ENCODE results near the gene CHRM2. TPM values are rescaled to one million over a fixed set of nuclear protein-coding genes. Genes with fewer than 3 reads are reported as not detected.

Gene CHRM2
- total and polyA plus RNA-seq, 2 donors: under 0.01 to 0.33 TPM

DNA sequence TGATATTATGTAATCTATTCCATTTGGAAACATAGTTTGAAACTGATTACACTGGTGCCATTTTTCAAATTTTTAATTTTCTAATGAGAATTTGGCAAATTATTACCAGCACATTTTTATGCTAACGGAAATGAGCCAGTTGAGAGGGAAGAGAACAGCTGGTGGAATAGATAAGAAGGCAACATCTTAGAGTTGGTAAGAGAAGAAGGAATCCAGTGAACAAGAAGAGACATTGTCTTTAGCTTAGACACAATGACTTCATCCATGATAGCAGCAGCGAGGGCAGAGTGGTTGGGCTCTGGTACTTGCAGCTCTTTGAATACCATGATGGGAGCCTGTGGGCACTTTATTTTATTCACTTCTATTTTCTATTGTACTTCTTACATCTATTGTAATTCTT, 89.6 kb downstream of the CHRM2 start:
- H3K36me3 ChIP-seq (ENCODE audit: control insufficient read depth in 2 of 2, insufficient read depth in 2 of 2, low read length in 1 of 2): no peaks in the 10 kb centered on the region
- WGBS: 90% methylated on average over 2 of the region's 2 CpGs
- H3K4me3 ChIP-seq (ENCODE audit: low read length in 2 of 2): no peak overlapping the region
- H3K27ac ChIP-seq (ENCODE audit: low read depth in 1 of 2, low read length in 1 of 2): no peak overlapping the region
- no peak for DNase-seq (ENCODE audit: low read depth in 6 of 9, low spot score in 9 of 9)
- H3K4me1 ChIP-seq (ENCODE audit: control insufficient read depth in 2 of 2, insufficient read depth in 2 of 2, low read length in 2 of 2): no peaks in the 10 kb centered on the region
- no peaks in the 10 kb centered on the region for H3K27me3 ChIP-seq (ENCODE audit: control insufficient read depth in 2 of 2, insufficient read depth in 1 of 2, low read length in 1 of 2)
- no peaks in the 10 kb centered on the region for H3K9me3 ChIP-seq (ENCODE audit: control insufficient read depth in 2 of 2, insufficient read depth in 1 of 2, low read length in 1 of 2)

- Histone ChIP-seq H3K36me3 (ENCODE audit: control insufficient read depth in 2 of 2, insufficient read depth in 2 of 2, low read length in 1 of 2) (no peaks in the 10 kb centered on the region), H3K4me3 (ENCODE audit: low read length in 2 of 2) (no peak overlapping the region), H3K27me3 (ENCODE audit: control insufficient read depth in 2 of 2, insufficient read depth in 1 of 2, low read length in 1 of 2) (no peaks in the 10 kb centered on the region), H3K27ac (ENCODE audit: low read depth in 1 of 2, low read length in 1 of 2) (no peak overlapping the region), H3K9me3 (ENCODE audit: control insufficient read depth in 2 of 2, insufficient read depth in 1 of 2, low read length in 1 of 2) (no peaks in the 10 kb centered on the region), H3K4me1 (ENCODE audit: control insufficient read depth in 2 of 2, insufficient read depth in 2 of 2, low read length in 2 of 2) (no peaks in the 10 kb centered on the region)
- WGBS: 86% methylated on average over 1 of the region's 1 CpG
- no peak for DNase-seq (ENCODE audit: low read depth in 6 of 9, low spot score in 9 of 9)
Measured at GRCh38 chr7:136964347-136964746, 95.9 kb downstream of the CHRM2 start.

- H3K36me3 ChIP-seq (ENCODE audit: control insufficient read depth in 2 of 2, insufficient read depth in 2 of 2, low read length in 1 of 2): no peaks in the 10 kb centered on the region
- no peak overlapping the region for H3K27ac ChIP-seq (ENCODE audit: low read depth in 1 of 2, low read length in 1 of 2)
- DNase-seq (ENCODE audit: low read depth in 6 of 9, low spot score in 9 of 9): no peak
- H3K27me3 ChIP-seq (ENCODE audit: control insufficient read depth in 2 of 2, insufficient read depth in 1 of 2, low read length in 1 of 2): no peaks in the 10 kb centered on the region
- no peaks in the 10 kb centered on the region for H3K4me1 ChIP-seq (ENCODE audit: control insufficient read depth in 2 of 2, insufficient read depth in 2 of 2, low read length in 2 of 2)
- no peak overlapping the region for H3K4me3 ChIP-seq (ENCODE audit: low read length in 2 of 2)
- 91% methylated on average over 1 of the region's 1 CpG for WGBS
- no peaks in the 10 kb centered on the region for H3K9me3 ChIP-seq (ENCODE audit: control insufficient read depth in 2 of 2, insufficient read depth in 1 of 2, low read length in 1 of 2)
Measured at GRCh38 chr7:136966825-136967224, 98.4 kb downstream of the CHRM2 start.

GRCh38 chr7:136969761-136970160, 101.3 kb downstream of the CHRM2 start:
- H3K27ac ChIP-seq (ENCODE audit: low read depth in 1 of 2, low read length in 1 of 2): no peak overlapping the region
- WGBS: 48% methylated on average over 2 of the region's 2 CpGs

DNA sequence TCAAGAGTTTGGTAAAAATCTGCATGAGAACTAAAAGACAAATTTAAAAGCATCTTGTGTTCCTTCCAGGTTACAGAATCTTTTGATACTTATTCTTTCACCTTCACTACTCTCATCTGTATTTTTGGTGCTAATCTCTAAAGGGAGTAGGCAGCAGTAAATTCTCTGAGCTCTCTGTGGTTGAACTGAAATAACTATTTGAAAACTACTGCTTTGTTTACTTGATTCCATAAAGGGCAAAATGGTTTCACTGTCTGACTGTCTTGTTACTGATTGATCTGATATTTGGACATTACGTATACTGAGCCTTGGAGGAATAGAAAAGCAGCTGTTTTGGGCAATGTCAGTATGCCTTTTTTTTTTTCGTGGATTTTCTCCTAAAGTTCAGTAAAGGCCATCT, 103.3 kb downstream of the CHRM2 start:
- no peak overlapping the region for H3K27ac ChIP-seq (ENCODE audit: low read depth in 1 of 2, low read length in 1 of 2)

More at GRCh38 chr7:136969761-136970160, 101.3 kb downstream of the CHRM2 start:
- DNase-seq (ENCODE audit: low read depth in 6 of 9, low spot score in 9 of 9): no peak
- Histone ChIP-seq H3K36me3 (ENCODE audit: control insufficient read depth in 2 of 2, insufficient read depth in 2 of 2, low read length in 1 of 2) (no peaks in the 10 kb centered on the region), H3K27me3 (ENCODE audit: control insufficient read depth in 2 of 2, insufficient read depth in 1 of 2, low read length in 1 of 2) (no peaks in the 10 kb centered on the region), H3K9me3 (ENCODE audit: control insufficient read depth in 2 of 2, insufficient read depth in 1 of 2, low read length in 1 of 2) (no peaks in the 10 kb centered on the region), H3K4me1 (ENCODE audit: control insufficient read depth in 2 of 2, insufficient read depth in 2 of 2, low read length in 2 of 2) (no peaks in the 10 kb centered on the region), H3K4me3 (ENCODE audit: low read length in 2 of 2) (no peak overlapping the region)

GRCh38 chr7:136976504-136977251, 108.2 kb downstream of the CHRM2 start:
- H3K4me3 ChIP-seq (ENCODE audit: low read length in 2 of 2): no peak overlapping the region
- no peak for DNase-seq (ENCODE audit: low read depth in 6 of 9, low spot score in 9 of 9)
- no peaks in the 10 kb centered on the region for H3K27me3 ChIP-seq (ENCODE audit: control insufficient read depth in 2 of 2, insufficient read depth in 1 of 2, low read length in 1 of 2)
- H3K9me3 ChIP-seq (ENCODE audit: control insufficient read depth in 2 of 2, insufficient read depth in 1 of 2, low read length in 1 of 2): no peaks in the 10 kb centered on the region
- H3K4me1 ChIP-seq (ENCODE audit: control insufficient read depth in 2 of 2, insufficient read depth in 2 of 2, low read length in 2 of 2): no peaks in the 10 kb centered on the region
- WGBS: 46% methylated on average over 2 of the region's 2 CpGs
- H3K36me3 ChIP-seq (ENCODE audit: control insufficient read depth in 2 of 2, insufficient read depth in 2 of 2, low read length in 1 of 2): no peaks in the 10 kb centered on the region
- no peak overlapping the region for H3K27ac ChIP-seq (ENCODE audit: low read depth in 1 of 2, low read length in 1 of 2)

More for the DNA sequence above, 103.3 kb downstream of the CHRM2 start:
- H3K27me3 ChIP-seq (ENCODE audit: control insufficient read depth in 2 of 2, insufficient read depth in 1 of 2, low read length in 1 of 2): no peaks in the 10 kb centered on the region
- H3K36me3 ChIP-seq (ENCODE audit: control insufficient read depth in 2 of 2, insufficient read depth in 2 of 2, low read length in 1 of 2): no peaks in the 10 kb centered on the region
- no peak for DNase-seq (ENCODE audit: low read depth in 6 of 9, low spot score in 9 of 9)
- H3K4me3 ChIP-seq (ENCODE audit: low read length in 2 of 2): no peak overlapping the region
- WGBS: 87% methylated on average over 2 of the region's 2 CpGs
- H3K4me1 ChIP-seq (ENCODE audit: control insufficient read depth in 2 of 2, insufficient read depth in 2 of 2, low read length in 2 of 2): no peaks in the 10 kb centered on the region
- H3K9me3 ChIP-seq (ENCODE audit: control insufficient read depth in 2 of 2, insufficient read depth in 1 of 2, low read length in 1 of 2): no peaks in the 10 kb centered on the region

DNA sequence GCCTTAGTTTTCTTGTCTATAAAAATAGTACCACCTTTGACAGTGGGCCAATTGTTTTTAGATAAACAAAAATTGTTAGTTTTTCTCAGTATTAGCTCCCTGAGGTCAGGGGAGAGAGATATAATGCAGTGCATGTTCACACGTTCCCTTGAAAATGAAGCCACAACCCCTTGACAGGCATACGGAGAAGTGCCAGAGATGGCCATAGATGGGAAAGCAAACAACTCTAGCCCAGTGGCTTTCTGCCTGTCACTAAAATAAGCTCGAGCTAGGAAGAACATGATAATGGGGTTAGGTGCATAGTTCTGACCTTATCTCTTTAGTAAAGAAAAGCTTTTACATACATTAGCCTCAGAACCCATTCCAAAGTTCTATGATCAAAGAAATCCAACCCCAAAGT, 124.9 kb downstream of the CHRM2 start:
- 82% methylated on average over 3 of the region's 3 CpGs for WGBS
- H3K36me3 ChIP-seq (ENCODE audit: control insufficient read depth in 2 of 2, insufficient read depth in 2 of 2, low read length in 1 of 2): no peaks in the 10 kb centered on the region
- H3K9me3 ChIP-seq (ENCODE audit: control insufficient read depth in 2 of 2, insufficient read depth in 1 of 2, low read length in 1 of 2): no peaks in the 10 kb centered on the region
- H3K27me3 ChIP-seq (ENCODE audit: control insufficient read depth in 2 of 2, insufficient read depth in 1 of 2, low read length in 1 of 2): no peaks in the 10 kb centered on the region
- no peaks in the 10 kb centered on the region for H3K4me1 ChIP-seq (ENCODE audit: control insufficient read depth in 2 of 2, insufficient read depth in 2 of 2, low read length in 2 of 2)
- no peak overlapping the region for H3K4me3 ChIP-seq (ENCODE audit: low read length in 2 of 2)
- DNase-seq (ENCODE audit: low read depth in 6 of 9, low spot score in 9 of 9): no peak
- no peak overlapping the region for H3K27ac ChIP-seq (ENCODE audit: low read depth in 1 of 2, low read length in 1 of 2)

GRCh38 chr7:136997735-136998134, 129.3 kb downstream of the CHRM2 start:
- Histone ChIP-seq H3K36me3 (ENCODE audit: control insufficient read depth in 2 of 2, insufficient read depth in 2 of 2, low read length in 1 of 2) (no peaks in the 10 kb centered on the region), H3K9me3 (ENCODE audit: control insufficient read depth in 2 of 2, insufficient read depth in 1 of 2, low read length in 1 of 2) (no peaks in the 10 kb centered on the region), H3K27ac (ENCODE audit: low read depth in 1 of 2, low read length in 1 of 2) (no peak overlapping the region), H3K4me3 (ENCODE audit: low read length in 2 of 2) (no peak overlapping the region), H3K4me1 (ENCODE audit: control insufficient read depth in 2 of 2, insufficient read depth in 2 of 2, low read length in 2 of 2) (no peaks in the 10 kb centered on the region), H3K27me3 (ENCODE audit: control insufficient read depth in 2 of 2, insufficient read depth in 1 of 2, low read length in 1 of 2) (no peaks in the 10 kb centered on the region)
- DNase-seq (ENCODE audit: low read depth in 6 of 9, low spot score in 9 of 9): no peak

- H3K27me3 ChIP-seq (ENCODE audit: control insufficient read depth in 2 of 2, insufficient read depth in 1 of 2, low read length in 1 of 2): no peaks in the 10 kb centered on the region
- DNase-seq (ENCODE audit: low read depth in 6 of 9, low spot score in 9 of 9): no peak
- H3K27ac ChIP-seq (ENCODE audit: low read depth in 1 of 2, low read length in 1 of 2): no peak overlapping the region
- H3K4me1 ChIP-seq (ENCODE audit: control insufficient read depth in 2 of 2, insufficient read depth in 2 of 2, low read length in 2 of 2): no peaks in the 10 kb centered on the region
- H3K9me3 ChIP-seq (ENCODE audit: control insufficient read depth in 2 of 2, insufficient read depth in 1 of 2, low read length in 1 of 2): no peaks in the 10 kb centered on the region
- 90% methylated on average over 2 of the region's 2 CpGs for WGBS
- H3K4me3 ChIP-seq (ENCODE audit: low read length in 2 of 2): no peak overlapping the region
- H3K36me3 ChIP-seq (ENCODE audit: control insufficient read depth in 2 of 2, insufficient read depth in 2 of 2, low read length in 1 of 2): no peaks in the 10 kb centered on the region
Measured at GRCh38 chr7:136998495-136998894, 130.0 kb downstream of the CHRM2 start.

Measured in thymus (tissue), 11 donors.